ENCODE data around the gene NEDD9.

The NEDD9 gene

DNA sequence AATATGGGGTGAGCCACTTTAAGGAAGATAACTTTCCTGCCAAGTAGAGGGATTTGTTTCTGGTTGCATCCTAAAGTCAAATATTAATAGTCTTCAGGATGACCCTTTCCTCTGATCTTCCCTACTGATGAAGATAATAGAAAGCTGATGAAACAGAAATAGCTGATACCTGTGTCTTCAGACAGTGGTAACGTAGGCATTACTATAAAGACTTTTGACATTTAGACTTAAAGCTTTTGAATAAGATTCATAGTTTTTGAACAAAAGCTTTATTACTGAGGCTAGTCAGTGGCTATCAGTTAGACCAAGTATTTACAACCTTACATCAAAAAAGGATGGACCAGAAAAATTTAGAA lies 1.4 kb downstream of the NEDD9 start:
- Mint-ChIP-seq H3K4me1 (peaks cover 60% of the 10 kb centered on the region), H3K36me3 (ENCODE audit: low read depth) (no peaks in the 10 kb centered on the region), H3K27ac (peak overlapping the region; percentile 79 to 95 (median 80)), H3K4me3 (peak overlapping the region; percentile 83 to 86 (median 84)), H3K9me3 (no peaks in the 10 kb centered on the region), H3K27me3 (ENCODE audit: low read depth) (peaks cover 9% of the 10 kb centered on the region)
- TF ChIP-seq, protein P1, sequence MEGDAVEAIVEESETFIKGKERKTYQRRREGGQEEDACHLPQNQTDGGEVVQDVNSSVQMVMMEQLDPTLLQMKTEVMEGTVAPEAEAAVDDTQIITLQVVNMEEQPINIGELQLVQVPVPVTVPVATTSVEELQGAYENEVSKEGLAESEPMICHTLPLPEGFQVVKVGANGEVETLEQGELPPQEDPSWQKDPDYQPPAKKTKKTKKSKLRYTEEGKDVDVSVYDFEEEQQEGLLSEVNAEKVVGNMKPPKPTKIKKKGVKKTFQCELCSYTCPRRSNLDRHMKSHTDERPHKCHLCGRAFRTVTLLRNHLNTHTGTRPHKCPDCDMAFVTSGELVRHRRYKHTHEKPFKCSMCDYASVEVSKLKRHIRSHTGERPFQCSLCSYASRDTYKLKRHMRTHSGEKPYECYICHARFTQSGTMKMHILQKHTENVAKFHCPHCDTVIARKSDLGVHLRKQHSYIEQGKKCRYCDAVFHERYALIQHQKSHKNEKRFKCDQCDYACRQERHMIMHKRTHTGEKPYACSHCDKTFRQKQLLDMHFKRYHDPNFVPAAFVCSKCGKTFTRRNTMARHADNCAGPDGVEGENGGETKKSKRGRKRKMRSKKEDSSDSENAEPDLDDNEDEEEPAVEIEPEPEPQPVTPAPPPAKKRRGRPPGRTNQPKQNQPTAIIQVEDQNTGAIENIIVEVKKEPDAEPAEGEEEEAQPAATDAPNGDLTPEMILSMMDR (IDR thresholded peaks at IDR 0.05; ENCODE audit: unreplicated experiment in 3 of 3), result no peak

DNA sequence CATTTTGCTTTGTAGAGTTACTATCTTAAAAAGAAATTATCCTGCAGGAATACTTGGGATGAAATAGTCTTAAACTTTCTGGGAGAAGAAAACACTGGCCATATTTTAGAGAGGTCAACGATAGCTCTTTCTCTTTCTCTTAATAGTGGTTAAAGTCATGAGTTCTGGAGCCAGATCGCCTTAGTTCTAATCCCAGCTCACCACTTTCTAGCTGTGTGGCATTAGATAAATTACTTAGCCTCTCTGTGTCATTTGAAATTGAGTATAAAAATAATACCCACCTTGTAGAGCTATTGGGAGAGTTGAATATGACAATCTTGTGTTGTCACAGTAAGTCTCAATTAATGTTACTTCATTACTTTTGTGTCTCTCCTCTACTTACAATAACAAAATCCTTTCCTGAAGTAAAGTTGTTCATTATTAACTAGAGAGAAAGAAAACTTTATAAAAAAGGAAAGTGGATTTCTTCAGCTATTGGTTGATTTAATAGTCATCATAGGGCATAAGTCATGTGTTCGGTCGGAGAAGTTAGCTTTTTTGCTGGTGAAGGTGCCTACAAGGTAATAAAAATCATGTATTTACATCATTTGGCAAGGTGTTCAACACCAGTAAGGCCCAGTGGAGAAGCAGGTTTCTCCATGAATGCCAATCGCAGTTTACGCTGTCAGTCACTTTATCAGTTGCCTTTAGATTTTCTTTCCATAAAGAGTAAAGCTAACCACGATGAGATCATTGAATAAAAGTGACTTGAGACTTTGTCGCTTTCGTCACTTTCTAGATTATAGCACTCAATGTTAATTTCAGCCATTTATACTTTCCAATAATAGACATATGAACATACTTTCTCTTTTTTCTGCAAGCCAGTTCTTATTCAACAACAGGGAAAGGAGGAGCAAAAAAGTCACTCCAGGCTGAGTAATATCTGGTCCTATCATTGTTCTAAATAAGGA lies 2.0 kb downstream of the NEDD9 start:
- Mint-ChIP-seq H3K27me3 (ENCODE audit: low read depth) (peaks cover 7% of the 10 kb centered on the region), H3K4me3 (peak overlapping the region; percentile 83 to 86 (median 84)), H3K27ac (peak overlapping the region; percentile 79 to 95 (median 80)), H3K4me1 (peaks cover 60% of the 10 kb centered on the region), H3K9me3 (no peaks in the 10 kb centered on the region), H3K36me3 (ENCODE audit: low read depth) (peaks cover 3% of the 10 kb centered on the region)
- TF ChIP-seq, protein P1 (IDR thresholded peaks at IDR 0.05; ENCODE audit: unreplicated experiment in 3 of 3), result no peak

GRCh38 chr6:11229655-11230046 lies 2.8 kb downstream of the NEDD9 start:
- Mint-ChIP-seq H3K36me3 (ENCODE audit: low read depth) (peaks cover 3% of the 10 kb centered on the region), H3K27ac (peak overlapping the region; percentile 79 to 95 (median 80)), H3K4me1 (peaks cover 65% of the 10 kb centered on the region)

GRCh38 chr6:11228935-11229654 lies 3.4 kb downstream of the NEDD9 start:
- H3K36me3 Mint-ChIP-seq (ENCODE audit: low read depth), result peaks cover 3% of the 10 kb centered on the region
- peak overlapping the region; percentile 83 to 86 (median 84) for H3K4me3 Mint-ChIP-seq
- peak overlapping the region; percentile 79 to 95 (median 80) for H3K27ac Mint-ChIP-seq
- H3K27me3 Mint-ChIP-seq (ENCODE audit: low read depth), result peaks cover 4% of the 10 kb centered on the region
- H3K9me3 Mint-ChIP-seq, result no peaks in the 10 kb centered on the region
- TF ChIP-seq, protein P1 (IDR thresholded peaks at IDR 0.05; ENCODE audit: unreplicated experiment in 3 of 3), result no peak
- H3K4me1 Mint-ChIP-seq, result peaks cover 67% of the 10 kb centered on the region

More at GRCh38 chr6:11229655-11230046, 2.8 kb downstream of the NEDD9 start:
- no peaks in the 10 kb centered on the region for H3K9me3 Mint-ChIP-seq
- TF ChIP-seq, protein P1 (IDR thresholded peaks at IDR 0.05; ENCODE audit: unreplicated experiment in 3 of 3), result no peak
- H3K27me3 Mint-ChIP-seq (ENCODE audit: low read depth), result peaks cover 4% of the 10 kb centered on the region
- H3K4me3 Mint-ChIP-seq, result peak overlapping the region; percentile 83 to 86 (median 84)

- H3K36me3 Mint-ChIP-seq (ENCODE audit: low read depth), result peaks cover 3% of the 10 kb centered on the region
- peak overlapping the region; percentile 45 to 76 (median 67) for H3K4me3 Mint-ChIP-seq
- TF ChIP-seq, protein P1 (IDR thresholded peaks at IDR 0.05; ENCODE audit: unreplicated experiment in 3 of 3), result no peak
- peaks cover 65% of the 10 kb centered on the region for H3K4me1 Mint-ChIP-seq
- H3K27ac Mint-ChIP-seq, result peak overlapping the region in 2 of 3 experiments; percentile 46 to 96
- peaks cover 4% of the 10 kb centered on the region for H3K27me3 Mint-ChIP-seq (ENCODE audit: low read depth)
- no peaks in the 10 kb centered on the region for H3K9me3 Mint-ChIP-seq
Measured at GRCh38 chr6:11227698-11228097, 4.8 kb downstream of the NEDD9 start.
